Activated CD8-positive, alpha-beta T cell treated with anti-CD3 and anti-CD28 coated beads for 36 hours (primary cell): ENCODE results near the gene RALGAPB. TPM values are rescaled to one million over a fixed set of nuclear protein-coding genes. Genes with fewer than 3 reads are reported as not detected.

ENCODE experiments used
- ATAC-seq: fragments of 200-7000 bp; cut with Tn5 transposase; one replicate; pipeline ENCODE4 v1.10.0; 2021; ENCODE audit warnings: mild to moderate bottlenecking, moderate library complexity
- CTCF ChIA-PET: fragments of 350-600 bp; sonication (Branson Sonifier 250); formaldehyde crosslinking; loops from one replicate; lab custom pipeline; 2021; ENCODE audit warnings: antibody characterized with exemption; lab: Charles Lee
- POLR2A ChIA-PET: fragments of 350-600 bp; sonication (Branson Sonifier 250); formaldehyde crosslinking; loops from one replicate; lab custom pipeline; 2021; ENCODE audit warnings: antibody characterized with exemption; lab: Charles Lee
- DNase-seq: peaks from one replicate; pipeline ENCODE4 v3.0.0-alpha.2; 2020
- H3K27ac Mint-ChIP-seq: one replicate; pipeline ENCODE4 v1.8.0; 2021; ENCODE audit warnings: mild to moderate bottlenecking, mixed read lengths
- H3K27me3 Mint-ChIP-seq: one replicate; pipeline ENCODE4 v1.8.0; 2021; ENCODE audit warnings: mixed read lengths
- H3K36me3 Mint-ChIP-seq: one replicate; pipeline ENCODE4 v1.8.0; 2021; ENCODE audit warnings: low read depth, mixed read lengths
- H3K4me1 Mint-ChIP-seq: one replicate; pipeline ENCODE4 v1.8.0; 2021; ENCODE audit warnings: low read depth, mixed read lengths
- H3K4me3 Mint-ChIP-seq: one replicate; pipeline ENCODE4 v1.8.0; 2021; ENCODE audit warnings: mild to moderate bottlenecking, moderate library complexity, mixed read lengths
- H3K9me3 Mint-ChIP-seq: one replicate; pipeline ENCODE4 v1.8.0; 2021; ENCODE audit warnings: mixed read lengths
- CTCF ChIP-seq: fragments of 200-600 bp; IDR thresholded peaks from one replicate; pipeline ENCODE4 v1.8.0; 2022; ENCODE audit warnings: antibody characterized with exemption, mild to moderate bottlenecking
- intact Hi-C: fragments of 100-400 bp; cut with micrococcal nuclease; formaldehyde crosslinking; loops from one replicate; pipeline ENCODE4 v1.10.0; 2022
- total RNA-seq, 2 experiments: library from RNA; stranded (reverse); gene quantifications; one replicate each; pipeline ENCODE4 v1.2.3, GENCODE V29; 2021

RALGAPB gene
- total RNA-seq, 2 experiments from 2014 or later: 19.8 to 21.3 TPM

GRCh38 chr20:38585404-38586180 lies 112.9 kb downstream of the RALGAPB start:
- ChIA-PET CTCF (no interaction called here), POLR2A (no interaction called here)
- intact Hi-C loops: no loop called here

DNA sequence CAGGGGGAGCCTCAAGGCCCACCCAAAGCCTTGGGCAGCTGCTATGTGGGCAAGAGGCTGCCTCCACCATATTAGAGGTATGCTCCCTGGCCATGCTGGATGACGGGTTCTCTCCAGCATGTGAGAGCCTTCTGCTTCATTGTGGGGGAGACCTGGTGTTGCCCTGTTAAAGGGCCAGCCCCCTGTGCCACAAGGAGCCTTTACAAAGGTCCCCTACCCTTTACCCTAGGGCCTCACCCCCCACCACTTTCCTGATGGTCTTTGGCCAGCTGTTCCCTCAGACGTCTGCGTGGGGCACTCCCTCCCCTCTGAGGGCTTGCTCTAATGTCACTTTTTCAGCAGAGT lies 113.5 kb downstream of the RALGAPB start:
- no peak for DNase-seq
- intact Hi-C loops: no loop called here
- no peak overlapping the region for H3K4me3 Mint-ChIP-seq
- ChIA-PET CTCF (no interaction called here), POLR2A (no interaction called here)
- no peaks in the 10 kb centered on the region for H3K36me3 Mint-ChIP-seq
- peaks cover 3% of the 10 kb centered on the region for H3K27me3 Mint-ChIP-seq
- TF ChIP-seq CTCF: no peak
- no peaks in the 10 kb centered on the region for H3K4me1 Mint-ChIP-seq
- no peak for ATAC-seq
- H3K9me3 Mint-ChIP-seq: no peaks in the 10 kb centered on the region
- no peak overlapping the region for H3K27ac Mint-ChIP-seq

More at GRCh38 chr20:38585404-38586180, 112.9 kb downstream of the RALGAPB start:
- H3K27ac Mint-ChIP-seq: no peak overlapping the region
- no peaks in the 10 kb centered on the region for H3K4me1 Mint-ChIP-seq
- TF ChIP-seq CTCF: no peak
- ATAC-seq: no peak
- H3K4me3 Mint-ChIP-seq: no peak overlapping the region
- DNase-seq: no peak
- no peaks in the 10 kb centered on the region for H3K36me3 Mint-ChIP-seq
- no peaks in the 10 kb centered on the region for H3K9me3 Mint-ChIP-seq
- H3K27me3 Mint-ChIP-seq: peaks cover 3% of the 10 kb centered on the region

DNA sequence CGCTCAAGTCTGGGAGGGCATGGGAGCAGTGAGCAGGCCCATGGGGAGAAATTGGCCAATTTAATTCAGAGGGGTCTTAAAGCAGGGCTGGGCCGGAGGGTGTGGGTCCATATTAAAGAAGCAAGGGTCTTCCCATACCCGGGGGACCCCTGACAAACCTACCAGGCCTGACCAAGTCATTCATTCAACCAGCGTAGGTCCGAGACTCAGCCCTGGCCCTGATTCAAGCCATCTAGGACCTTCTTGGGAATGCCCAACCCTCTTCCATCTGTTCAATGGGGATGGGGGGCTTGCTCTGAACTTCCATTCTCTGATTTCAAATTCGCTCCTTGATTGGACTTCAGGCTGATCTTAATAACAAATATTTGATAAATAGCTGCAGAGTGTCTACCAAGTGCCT lies 115.7 kb downstream of the RALGAPB start:
- Mint-ChIP-seq H3K4me3 (no peak overlapping the region), H3K27ac (no peak overlapping the region), H3K27me3 (peaks cover 3% of the 10 kb centered on the region), H3K9me3 (no peaks in the 10 kb centered on the region), H3K4me1 (no peaks in the 10 kb centered on the region), H3K36me3 (no peaks in the 10 kb centered on the region)
- no peak for ATAC-seq
- DNase-seq: no peak
- ChIA-PET CTCF (no interaction called here), POLR2A (no interaction called here)
- intact Hi-C loops: no loop called here
- no peak for TF ChIP-seq CTCF

DNA sequence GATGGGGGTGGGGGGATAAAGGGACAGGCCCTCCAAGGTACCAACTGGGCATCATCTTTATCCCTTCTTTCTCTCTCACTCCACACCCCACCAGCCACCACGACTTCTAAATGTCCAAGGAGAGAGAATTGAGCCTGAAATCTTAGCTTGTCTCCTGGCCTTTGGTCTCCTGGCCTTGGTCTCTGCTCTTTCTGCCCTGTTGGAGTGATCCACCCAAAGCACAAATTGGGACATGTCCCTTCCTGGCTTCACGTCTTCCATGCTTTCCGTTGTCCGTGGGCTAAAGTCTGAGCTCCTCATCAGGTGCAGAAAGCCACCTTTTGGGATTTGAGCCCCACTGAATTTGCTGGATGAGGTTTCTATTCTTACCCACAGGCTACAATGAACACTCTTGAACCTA lies 116.7 kb downstream of the RALGAPB start:
- CTCF ChIA-PET: no interaction called here
- Mint-ChIP-seq H3K4me1 (no peaks in the 10 kb centered on the region), H3K36me3 (no peaks in the 10 kb centered on the region), H3K9me3 (no peaks in the 10 kb centered on the region), H3K27ac (no peak overlapping the region), H3K4me3 (no peak overlapping the region), H3K27me3 (peaks cover 3% of the 10 kb centered on the region)
- POLR2A ChIA-PET: interaction anchor here (0.7 kb wide), 1 partner anchor 191 kb away, joined by 3 read pairs; no protein-coding TSS in a partner anchor
- no peak for ATAC-seq
- no peak for TF ChIP-seq CTCF
- no peak for DNase-seq
- intact Hi-C loops: no loop called here

DNA sequence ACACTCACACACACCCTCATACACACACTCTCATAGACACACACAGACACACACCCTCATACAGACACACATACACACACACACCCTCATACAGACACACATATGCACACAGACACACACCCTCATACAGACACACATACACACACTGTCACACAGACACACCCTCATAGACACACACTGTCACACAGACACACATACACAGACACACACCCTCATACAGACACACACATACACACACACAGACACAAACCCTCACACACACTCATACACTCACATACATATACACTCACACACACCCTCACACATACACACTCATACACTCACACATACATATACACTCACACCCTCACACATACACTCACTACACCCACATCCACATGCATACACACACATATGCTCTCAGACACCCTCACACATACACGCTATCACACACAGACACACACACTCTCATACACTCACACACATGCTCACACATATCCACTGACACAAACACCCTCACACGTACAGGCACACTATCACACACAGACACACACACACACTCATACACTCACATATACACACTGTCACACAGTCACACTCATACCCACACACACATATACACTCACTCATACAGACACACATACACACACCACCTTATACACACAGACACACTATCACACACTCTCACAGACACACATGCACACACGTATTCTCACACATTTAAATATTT lies 117.5 kb downstream of the RALGAPB start:
- intact Hi-C loops: no loop called here
- Mint-ChIP-seq H3K36me3 (no peaks in the 10 kb centered on the region), H3K27me3 (peaks cover 3% of the 10 kb centered on the region), H3K9me3 (no peaks in the 10 kb centered on the region), H3K4me1 (no peaks in the 10 kb centered on the region), H3K4me3 (no peak overlapping the region), H3K27ac (no peak overlapping the region)
- POLR2A ChIA-PET: interaction anchor here (0.7 kb wide), 1 partner anchor 190 kb away, joined by 3 read pairs; no protein-coding TSS in a partner anchor
- CTCF ChIA-PET: no interaction called here
- DNase-seq (no peak), ATAC-seq (no peak)
- TF ChIP-seq CTCF: no peak
